HEK293 (cell line): ENCODE measurements around the gene RAB1B.

Source experiments
- RBAK ChIP-seq: fragments of 450-650 bp; formaldehyde crosslinking; IDR thresholded peaks from 2 replicates; pipeline ENCODE4 v1.5.1; 2016; ENCODE audit warnings: missing biosample characterization, missing genetic modification characterization
- SALL2 ChIP-seq: fragments of 450-650 bp; formaldehyde crosslinking; IDR thresholded peaks from 2 replicates; pipeline ENCODE4 v1.5.0; 2017; ENCODE audit warnings: missing biosample characterization, mild to moderate bottlenecking, missing genetic modification characterization, borderline replicate concordance
- ZFP41 ChIP-seq: fragments of 450-650 bp; formaldehyde crosslinking; IDR thresholded peaks from 2 replicates; pipeline ENCODE4 v1.5.1; 2016; ENCODE audit warnings: missing biosample characterization, missing genetic modification characterization, borderline replicate concordance
- ZNF155 ChIP-seq: fragments of 450-650 bp; formaldehyde crosslinking; IDR thresholded peaks from 2 replicates; pipeline ENCODE4 v1.5.1; 2016; ENCODE audit warnings: missing biosample characterization, missing genetic modification characterization
- ZNF175 ChIP-seq: fragments of 450-650 bp; formaldehyde crosslinking; IDR thresholded peaks from 2 replicates; pipeline ENCODE4 v1.5.1; 2016; ENCODE audit warnings: missing biosample characterization, missing genetic modification characterization
- ZNF423 ChIP-seq: fragments of 450-650 bp; formaldehyde crosslinking; IDR thresholded peaks from 2 replicates; pipeline ENCODE4 v1.5.1; 2016; ENCODE audit warnings: missing biosample characterization, missing genetic modification characterization
- ZNF768 ChIP-seq: fragments of 450-650 bp; formaldehyde crosslinking; IDR thresholded peaks from 2 replicates; pipeline ENCODE4 v1.5.1; 2018; ENCODE audit warnings: missing biosample characterization, mild to moderate bottlenecking, missing genetic modification characterization
- TF ChIP-seq, protein P1 (sequence below): fragments of 450-650 bp; formaldehyde crosslinking; IDR thresholded peaks from 2 replicates; pipeline ENCODE4 v1.5.1; 2016; ENCODE audit warnings: missing biosample characterization, missing genetic modification characterization
- TF ChIP-seq, protein P2 (sequence below): sonication (generic); formaldehyde crosslinking; IDR thresholded peaks from 2 replicates; pipeline ENCODE4 v1.8.1; 2022; ENCODE audit warnings: mild to moderate bottlenecking, moderate library complexity, missing genetic modification reagents
- TF ChIP-seq, protein P3 (sequence below): fragments of 450-650 bp; formaldehyde crosslinking; IDR thresholded peaks from 2 replicates; pipeline ENCODE4 v1.5.1; 2016; ENCODE audit warnings: missing biosample characterization, missing genetic modification characterization, low read depth
- TF ChIP-seq, protein P4 (sequence below): fragments of 450-650 bp; formaldehyde crosslinking; IDR thresholded peaks from 2 replicates; pipeline ENCODE4 v1.5.1; 2016; ENCODE audit warnings: missing biosample characterization, missing genetic modification characterization

DNA sequence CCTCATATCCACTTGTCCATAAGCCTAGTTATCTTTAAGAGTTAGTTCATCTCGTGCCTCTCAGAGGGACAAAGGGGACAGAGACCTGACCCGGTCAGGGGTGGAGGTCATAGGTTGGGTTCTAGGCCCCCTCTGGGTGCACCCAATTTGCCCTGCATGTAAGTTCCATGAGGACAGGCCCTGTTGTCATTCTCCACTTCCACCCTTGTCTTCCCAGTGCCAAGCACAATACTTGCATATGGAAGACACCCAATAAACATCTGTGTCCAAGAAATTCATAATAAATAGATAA is 21.8 kb downstream of the RAB1B start:
- TF ChIP-seq, protein P1, sequence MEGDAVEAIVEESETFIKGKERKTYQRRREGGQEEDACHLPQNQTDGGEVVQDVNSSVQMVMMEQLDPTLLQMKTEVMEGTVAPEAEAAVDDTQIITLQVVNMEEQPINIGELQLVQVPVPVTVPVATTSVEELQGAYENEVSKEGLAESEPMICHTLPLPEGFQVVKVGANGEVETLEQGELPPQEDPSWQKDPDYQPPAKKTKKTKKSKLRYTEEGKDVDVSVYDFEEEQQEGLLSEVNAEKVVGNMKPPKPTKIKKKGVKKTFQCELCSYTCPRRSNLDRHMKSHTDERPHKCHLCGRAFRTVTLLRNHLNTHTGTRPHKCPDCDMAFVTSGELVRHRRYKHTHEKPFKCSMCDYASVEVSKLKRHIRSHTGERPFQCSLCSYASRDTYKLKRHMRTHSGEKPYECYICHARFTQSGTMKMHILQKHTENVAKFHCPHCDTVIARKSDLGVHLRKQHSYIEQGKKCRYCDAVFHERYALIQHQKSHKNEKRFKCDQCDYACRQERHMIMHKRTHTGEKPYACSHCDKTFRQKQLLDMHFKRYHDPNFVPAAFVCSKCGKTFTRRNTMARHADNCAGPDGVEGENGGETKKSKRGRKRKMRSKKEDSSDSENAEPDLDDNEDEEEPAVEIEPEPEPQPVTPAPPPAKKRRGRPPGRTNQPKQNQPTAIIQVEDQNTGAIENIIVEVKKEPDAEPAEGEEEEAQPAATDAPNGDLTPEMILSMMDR (tag by site-specific recombination) = no peak
- TF ChIP-seq, protein P2, sequence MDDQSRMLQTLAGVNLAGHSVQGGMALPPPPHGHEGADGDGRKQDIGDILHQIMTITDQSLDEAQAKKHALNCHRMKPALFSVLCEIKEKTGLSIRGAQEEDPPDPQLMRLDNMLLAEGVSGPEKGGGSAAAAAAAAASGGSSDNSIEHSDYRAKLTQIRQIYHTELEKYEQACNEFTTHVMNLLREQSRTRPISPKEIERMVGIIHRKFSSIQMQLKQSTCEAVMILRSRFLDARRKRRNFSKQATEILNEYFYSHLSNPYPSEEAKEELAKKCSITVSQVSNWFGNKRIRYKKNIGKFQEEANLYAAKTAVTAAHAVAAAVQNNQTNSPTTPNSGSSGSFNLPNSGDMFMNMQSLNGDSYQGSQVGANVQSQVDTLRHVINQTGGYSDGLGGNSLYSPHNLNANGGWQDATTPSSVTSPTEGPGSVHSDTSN (CRISPR knock-in tag) = no peak
- TF ChIP-seq SALL2 (tag by site-specific recombination) (no peak), ZFP41 (tag by site-specific recombination) (no peak), ZNF175 (tag by site-specific recombination) (no peak), ZNF423 (tag by site-specific recombination) (no peak), ZNF155 (tag by site-specific recombination) (no peak), RBAK (tag by site-specific recombination) (no peak), ZNF768 (tag by site-specific recombination) (no peak)
- TF ChIP-seq, protein P3, sequence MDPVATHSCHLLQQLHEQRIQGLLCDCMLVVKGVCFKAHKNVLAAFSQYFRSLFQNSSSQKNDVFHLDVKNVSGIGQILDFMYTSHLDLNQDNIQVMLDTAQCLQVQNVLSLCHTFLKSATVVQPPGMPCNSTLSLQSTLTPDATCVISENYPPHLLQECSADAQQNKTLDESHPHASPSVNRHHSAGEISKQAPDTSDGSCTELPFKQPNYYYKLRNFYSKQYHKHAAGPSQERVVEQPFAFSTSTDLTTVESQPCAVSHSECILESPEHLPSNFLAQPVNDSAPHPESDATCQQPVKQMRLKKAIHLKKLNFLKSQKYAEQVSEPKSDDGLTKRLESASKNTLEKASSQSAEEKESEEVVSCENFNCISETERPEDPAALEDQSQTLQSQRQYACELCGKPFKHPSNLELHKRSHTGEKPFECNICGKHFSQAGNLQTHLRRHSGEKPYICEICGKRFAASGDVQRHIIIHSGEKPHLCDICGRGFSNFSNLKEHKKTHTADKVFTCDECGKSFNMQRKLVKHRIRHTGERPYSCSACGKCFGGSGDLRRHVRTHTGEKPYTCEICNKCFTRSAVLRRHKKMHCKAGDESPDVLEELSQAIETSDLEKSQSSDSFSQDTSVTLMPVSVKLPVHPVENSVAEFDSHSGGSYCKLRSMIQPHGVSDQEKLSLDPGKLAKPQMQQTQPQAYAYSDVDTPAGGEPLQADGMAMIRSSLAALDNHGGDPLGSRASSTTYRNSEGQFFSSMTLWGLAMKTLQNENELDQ (tag by site-specific recombination) = no peak
- TF ChIP-seq, protein P4, sequence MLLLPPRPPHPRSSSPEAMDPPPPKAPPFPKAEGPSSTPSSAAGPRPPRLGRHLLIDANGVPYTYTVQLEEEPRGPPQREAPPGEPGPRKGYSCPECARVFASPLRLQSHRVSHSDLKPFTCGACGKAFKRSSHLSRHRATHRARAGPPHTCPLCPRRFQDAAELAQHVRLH (tag by site-specific recombination) = no peak
